GM12891 (cell line): ENCODE data around the gene TELO2.

Experiments
- POLR2A ChIP-seq: IDR thresholded peaks from 2 replicates; pipeline ENCODE4 v1.6.1; 2011; ENCODE audit warnings: low read depth, low read length, control low read depth
- POLR2AphosphoS5 ChIP-seq: IDR thresholded peaks from 2 replicates; pipeline ENCODE4 v1.6.1; 2011; ENCODE audit warnings: low read depth, low read length, control low read depth
- SPI1 ChIP-seq: IDR thresholded peaks from 2 replicates; pipeline ENCODE4 v1.6.1; 2011; ENCODE audit warnings: low read depth, low read length, control low read depth

DNA sequence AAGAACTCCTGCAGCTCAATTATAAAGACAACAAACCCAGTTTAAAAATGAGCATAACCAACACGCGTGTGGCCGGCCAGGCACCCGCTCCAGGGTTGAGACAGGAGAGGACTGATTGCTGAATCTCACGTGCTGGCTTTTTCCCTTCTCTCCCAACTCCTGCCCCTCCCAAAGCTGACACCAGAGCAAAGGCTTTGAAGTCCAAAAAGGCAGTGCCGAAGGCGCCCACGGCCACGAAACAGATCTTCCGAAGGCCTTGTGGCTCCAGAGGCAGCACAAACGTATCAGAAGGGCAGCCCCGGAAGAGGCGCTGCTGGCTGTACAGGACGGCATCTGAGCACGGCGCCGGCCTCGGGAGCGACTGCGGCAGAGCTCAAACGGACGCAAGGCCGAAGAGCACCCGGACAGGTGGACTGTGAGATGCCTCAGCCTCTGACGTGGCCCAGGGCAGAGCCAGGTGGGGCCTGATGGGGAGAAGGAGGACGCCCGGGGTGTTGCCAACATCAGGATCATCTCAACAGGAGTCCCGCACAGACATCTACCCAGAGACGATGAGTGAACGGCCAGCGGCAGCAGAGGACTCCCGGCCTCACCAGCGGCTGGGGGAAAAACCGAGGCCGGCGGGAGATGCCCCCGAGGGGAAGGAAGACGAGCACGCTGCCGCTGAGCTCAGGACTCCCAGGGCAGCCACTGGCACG, 28.8 kb upstream of the TELO2 start:
- no peak for TF ChIP-seq POLR2AphosphoS5
- no peak for TF ChIP-seq POLR2A
- no peak for TF ChIP-seq SPI1
